HG03135 (cell line): ENCODE measurements around the gene ANKRD20A1.
"Not testable (repeated sequence)": the region's sequence is repeated elsewhere in the genome, so short reads cannot be mapped to it uniquely, and the experiment has no call there.

ENCODE experiments used
- ATAC-seq: cut with Tn5 transposase; IDR thresholded peaks from one replicate; pipeline ENCODE4 v1.9.1; 2021; ENCODE audit warnings: mild to moderate bottlenecking, moderate library complexity; ENCODE audit not compliant: unreplicated experiment

Gene ANKRD20A1

GRCh38 chr9:67858871-67859270 is at the start of gene ANKRD20A1:
TSS of gene ANKRD20A1 (plus strand) at chr9:67858931. CDS start at chr9:67859427, 496 bp downstream.
- ATAC-seq: not testable (repeated sequence)

GRCh38 chr9:67832088-67832487 is 26.6 kb upstream of the ANKRD20A1 start:
- not testable (repeated sequence) for ATAC-seq
